Activated naive CD4-positive, alpha-beta T cell (primary cell): Measurements from ENCODE around the gene CDH6.

Experiments
- DNase-seq, 4 experiments: peaks; one replicate each; lab custom pipeline; 2025; lab: John Stamatoyannopoulos, UW

Gene CDH6

GRCh38 chr5:31251032-31251431, 57.5 kb downstream of the CDH6 start:
- DNase-seq, result no peak

DNA sequence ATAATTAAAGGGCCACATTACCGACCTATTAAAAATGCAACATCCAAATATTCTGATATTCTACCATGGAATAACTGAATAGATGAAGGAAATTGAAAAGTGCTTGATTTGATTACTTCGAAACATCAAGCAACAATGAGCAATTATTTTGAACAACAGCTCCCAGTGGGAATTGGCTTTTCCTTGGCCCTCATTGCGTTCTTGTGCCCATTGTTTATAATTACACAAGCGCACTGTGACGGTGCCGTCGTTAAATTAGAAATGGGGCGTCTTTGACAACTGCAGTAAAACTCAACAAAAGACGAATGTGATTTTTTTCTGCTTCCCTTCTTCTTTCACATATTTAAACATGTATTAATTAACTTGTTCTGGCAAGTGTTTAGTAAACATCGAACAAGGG, 61.6 kb downstream of the CDH6 start:
- no peak for DNase-seq

GRCh38 chr5:31268256-31268655, 74.8 kb downstream of the CDH6 start:
- DNase-seq, result no peak

DNA sequence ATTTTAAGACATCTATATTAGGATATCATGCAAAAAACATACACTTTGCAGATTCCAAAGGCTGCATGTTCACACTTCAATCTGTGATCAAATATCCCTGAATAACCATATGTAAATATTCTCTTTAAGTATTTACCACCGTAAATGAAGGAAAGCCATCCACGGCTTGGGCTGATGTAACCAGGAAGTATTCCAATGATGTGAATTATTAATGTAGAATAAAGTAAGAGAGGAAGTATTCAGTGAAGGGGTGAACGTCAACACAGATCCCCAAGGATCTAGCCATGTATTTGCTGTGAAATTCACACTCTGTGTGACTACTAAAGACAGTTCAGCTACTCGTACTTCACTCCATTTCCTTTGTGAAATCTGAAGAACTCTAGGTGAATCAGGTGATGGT, 75.2 kb downstream of the CDH6 start:
- DNase-seq, result no peak

- DNase-seq, result no peak
These were observed 75.8 kb downstream of the CDH6 start for GRCh38 chr5:31269259-31269658.

- DNase-seq, result no peak
These were observed 76.9 kb downstream of the CDH6 start for GRCh38 chr5:31270396-31270795.

GRCh38 chr5:31271567-31271966, 78.1 kb downstream of the CDH6 start:
- DNase-seq, result no peak

GRCh38 chr5:31273161-31273560, 79.7 kb downstream of the CDH6 start:
- no peak for DNase-seq

GRCh38 chr5:31273631-31274378, 80.3 kb downstream of the CDH6 start:
- DNase-seq, result no peak

DNA sequence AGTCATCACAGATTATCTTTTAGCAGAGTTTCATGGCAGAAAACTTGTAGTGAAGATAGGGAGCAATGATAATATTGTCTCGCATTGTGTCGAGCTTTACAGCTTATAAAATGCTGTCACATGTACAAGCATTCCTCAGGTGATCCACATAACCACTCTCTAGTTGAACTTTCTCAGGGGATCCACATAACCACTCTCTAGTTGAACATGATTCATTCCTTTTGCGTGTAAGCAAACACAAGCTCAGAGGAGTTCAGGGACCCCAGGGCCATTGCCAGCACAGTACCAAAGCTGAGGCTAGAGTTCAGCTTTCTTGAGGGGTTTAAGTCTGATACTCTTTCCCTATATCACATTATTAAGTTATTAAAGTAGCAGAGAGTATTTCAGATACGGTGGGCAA, 86.7 kb downstream of the CDH6 start:
- DNase-seq, result no peak

DNA sequence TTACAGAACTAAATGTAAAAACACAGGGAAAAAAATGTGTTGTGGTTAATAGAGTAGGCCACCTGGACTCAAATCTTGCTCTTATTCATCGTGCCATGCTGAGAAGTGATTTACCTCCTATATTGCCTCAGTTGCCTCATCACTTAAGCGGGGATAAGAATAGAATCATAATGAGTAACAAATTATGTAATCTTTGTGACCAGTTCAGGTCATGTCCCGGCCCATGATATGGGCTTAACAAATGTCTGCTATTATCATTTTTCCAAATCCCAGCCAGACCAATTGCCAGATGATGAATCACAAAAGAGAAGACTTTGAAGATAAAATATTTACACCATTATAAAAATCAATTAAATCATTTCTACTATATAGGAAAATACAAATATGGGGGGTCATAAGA, 89.8 kb downstream of the CDH6 start:
- DNase-seq, result no peak

GRCh38 chr5:31285025-31285424, 91.5 kb downstream of the CDH6 start:
- DNase-seq, result no peak

DNA sequence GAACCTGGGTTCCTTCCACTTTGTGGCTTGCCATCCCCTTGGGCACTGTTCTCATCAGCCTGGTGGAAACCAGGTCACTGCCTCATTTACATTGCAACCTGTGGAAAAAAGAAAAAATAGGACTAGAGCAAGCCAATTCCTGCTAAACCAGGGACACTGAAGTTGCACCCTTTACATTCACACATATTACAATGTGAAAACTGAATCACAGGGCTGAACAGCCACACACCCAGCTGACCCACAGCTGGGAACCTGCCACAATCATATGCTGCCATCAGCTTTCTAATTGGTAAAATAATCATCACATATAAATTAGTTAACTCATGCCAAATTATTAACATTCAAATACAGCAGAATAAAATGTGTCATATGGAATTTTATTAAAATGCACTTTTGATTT, 94.5 kb downstream of the CDH6 start:
- DNase-seq, result no peak

- no peak for DNase-seq
These were observed 95.9 kb downstream of the CDH6 start for GRCh38 chr5:31289429-31289828.

GRCh38 chr5:31291323-31291854, 97.9 kb downstream of the CDH6 start:
- no peak for DNase-seq

DNA sequence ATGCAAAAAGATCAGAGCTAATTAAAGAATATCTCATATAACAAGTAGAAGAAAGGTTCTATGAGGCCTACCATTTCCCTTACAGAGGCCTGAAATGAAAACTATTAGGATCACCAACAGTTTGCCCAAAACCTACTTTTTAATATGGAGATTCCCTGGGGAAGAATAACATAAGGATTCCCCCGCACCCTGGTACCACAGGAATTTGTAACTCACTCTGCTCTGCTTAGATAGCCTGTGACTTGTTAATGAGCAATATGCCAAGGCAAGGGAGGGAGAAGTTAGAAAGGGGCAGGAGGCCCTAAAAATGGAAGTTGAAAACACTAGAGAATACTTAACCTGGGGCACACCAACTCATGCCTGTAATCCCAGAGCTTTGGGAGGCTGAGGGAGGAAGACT, 107.0 kb downstream of the CDH6 start:
- DNase-seq, result no peak

- no peak for DNase-seq
These were observed 108.3 kb downstream of the CDH6 start for GRCh38 chr5:31301833-31302232.

DNA sequence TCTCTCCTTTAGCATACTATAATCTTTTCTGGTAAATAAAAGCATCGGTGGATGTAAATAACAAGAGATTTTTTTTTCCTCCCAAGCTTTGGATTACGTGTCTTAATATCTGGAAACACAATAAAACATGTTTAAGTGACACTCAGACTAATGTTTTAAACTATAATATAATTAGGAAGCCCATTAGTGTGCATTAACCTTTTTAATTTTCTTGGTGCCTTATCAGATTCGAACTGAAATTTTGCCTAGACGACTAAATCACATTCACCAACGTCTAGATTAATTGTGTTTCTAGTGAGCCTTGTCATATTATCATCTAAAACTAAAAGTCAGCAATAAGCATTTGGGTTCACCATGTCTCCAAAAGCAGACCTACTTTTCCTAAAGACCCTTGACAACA, 110.2 kb downstream of the CDH6 start:
- no peak for DNase-seq

GRCh38 chr5:31317665-31318064, 124.2 kb downstream of the CDH6 start:
- no peak for DNase-seq

GRCh38 chr5:31319335-31319734, 125.8 kb downstream of the CDH6 start:
- DNase-seq, result no peak

- DNase-seq, result no peak
These were observed 129.5 kb downstream of the CDH6 start for GRCh38 chr5:31322946-31323345.

DNA sequence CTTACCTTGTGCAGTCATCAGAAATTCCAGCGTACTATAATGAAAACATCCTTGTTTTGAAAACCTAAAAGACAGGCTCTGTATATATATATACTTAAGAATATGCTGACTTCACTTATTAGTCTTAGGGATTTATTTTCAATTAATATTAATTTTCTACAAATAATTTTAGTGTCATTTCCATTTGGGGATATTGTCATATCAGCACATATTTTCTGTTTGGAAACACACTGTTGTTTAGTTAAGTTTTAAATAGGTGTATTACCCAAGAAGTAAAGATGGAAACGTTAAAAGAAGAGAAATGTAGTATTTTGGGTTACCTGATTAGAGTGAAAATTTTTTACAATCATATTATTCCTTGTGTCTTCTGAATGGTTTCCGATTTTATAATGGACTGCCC, 131.4 kb downstream of the CDH6 start:
- no peak for DNase-seq

GRCh38 chr5:31328040-31328733, 134.7 kb downstream of the CDH6 start:
- DNase-seq, result no peak

- DNase-seq, result no peak
These were observed 136.2 kb downstream of the CDH6 start for GRCh38 chr5:31329715-31330114.
